CD14-positive monocyte (primary cell): ENCODE measurements around the gene RPEL1. TPM values are rescaled to one million over a fixed set of nuclear protein-coding genes. Genes with fewer than 3 reads are reported as not detected.

ENCODE experiments used
- DNase-seq, 3 donors: peaks; one replicate each; pipeline ENCODE4 v3.0.0-alpha.2; 2011 to 2022
- H2AFZ ChIP-seq: 2 replicates; pipeline ENCODE4 v1.6.0; 2012; ENCODE audit warnings: mild to moderate bottlenecking, low read depth, low read length, inconsistent platforms; ENCODE audit not compliant: insufficient read depth, poor library complexity, severe bottlenecking
- H3K27ac ChIP-seq, 2 donors: 1 replicate in 1 of 2; 2 replicates in 1 of 2; pipeline ENCODE4 v1.5.1; 2012 to 2013; ENCODE audit warnings: low read length in 2 of 2, control low read depth in 1 of 2, inconsistent platforms in 1 of 2, low read depth in 1 of 2, mild to moderate bottlenecking in 1 of 2
- H3K27me3 ChIP-seq, 2 donors: one replicate each; pipeline versions ENCODE4 v1.6.0 to v1.6.1; 2011 to 2013; ENCODE audit warnings: low read length in 2 of 2; ENCODE audit not compliant: control insufficient read depth in 2 of 2, insufficient read depth in 2 of 2
- H3K36me3 ChIP-seq, 2 donors: replicated peaks in 1 of 2; 1 replicate in 1 of 2; 2 replicates in 1 of 2; pipeline versions ENCODE4 v1.5.1 to v1.6.1; 2012 to 2013; ENCODE audit warnings: low read length in 2 of 2, control low read depth in 1 of 2, inconsistent platforms in 1 of 2, mild to moderate bottlenecking in 1 of 2; ENCODE audit not compliant: insufficient read depth in 2 of 2, control insufficient read depth in 1 of 2
- H3K4me1 ChIP-seq, 2 donors: 1 replicate in 1 of 2; 2 replicates in 1 of 2; pipeline versions ENCODE4 v1.5.1 to v1.6.1; 2012 to 2013; ENCODE audit warnings: low read length in 2 of 2, control low read depth in 1 of 2, inconsistent platforms in 1 of 2, mild to moderate bottlenecking in 1 of 2, moderate library complexity in 1 of 2; ENCODE audit not compliant: insufficient read depth in 2 of 2, control insufficient read depth in 1 of 2
- H3K4me2 ChIP-seq: replicated peaks from 2 replicates; pipeline ENCODE3; 2012; ENCODE audit warnings: low read length, moderate library complexity, mild to moderate bottlenecking; ENCODE audit not compliant: poor library complexity, severe bottlenecking; ENCODE audit errors: extremely low read depth
- H3K4me3 ChIP-seq, 3 experiments: fragments of 200-600 bp in 1 of 3; sonication (generic) in 1 of 3; replicated peaks in 1 of 3; 1 replicate in 2 of 3; 2 replicates in 1 of 3; pipeline ENCODE4 v1.5.1; 2011 to 2013; ENCODE audit warnings: low read length in 3 of 3, mild to moderate bottlenecking in 3 of 3, control low read depth in 2 of 3, low read depth in 2 of 3, inconsistent platforms in 1 of 3, moderate library complexity in 1 of 3
- H3K79me2 ChIP-seq: 2 replicates; pipeline ENCODE4 v1.6.0; 2012; ENCODE audit warnings: mild to moderate bottlenecking, control low read depth, inconsistent platforms, low read length, moderate library complexity; ENCODE audit not compliant: insufficient read depth
- H3K9ac ChIP-seq: 2 replicates; pipeline ENCODE4 v1.6.0; 2017; ENCODE audit warnings: low read length, mild to moderate bottlenecking; ENCODE audit not compliant: insufficient read depth, poor library complexity, severe bottlenecking
- H3K9me3 ChIP-seq, 2 donors: replicated peaks in 1 of 2; 1 replicate in 1 of 2; 2 replicates in 1 of 2; pipeline versions ENCODE4 v1.5.1 to v1.6.1; 2012 to 2013; ENCODE audit warnings: low read length in 2 of 2, control low read depth in 1 of 2; ENCODE audit not compliant: control insufficient read depth in 1 of 2, insufficient read depth in 1 of 2
- H4K20me1 ChIP-seq: 2 replicates; pipeline ENCODE4 v1.6.0; 2012; ENCODE audit warnings: mild to moderate bottlenecking, low read length, control low read depth, moderate library complexity; ENCODE audit not compliant: insufficient read depth
- H3K27ac Mint-ChIP-seq, 7 donors: one replicate each; pipeline ENCODE4 v1.8.0; 2020; ENCODE audit warnings: mild to moderate bottlenecking in 7 of 7, mixed read lengths in 7 of 7, moderate library complexity in 6 of 7, inconsistent platforms in 2 of 7
- H3K27me3 Mint-ChIP-seq, 3 donors: one replicate each; pipeline ENCODE4 v1.8.0; 2021 to 2022; ENCODE audit warnings: low read depth in 3 of 3, mild to moderate bottlenecking in 3 of 3, mixed read lengths in 3 of 3, moderate library complexity in 3 of 3, inconsistent platforms in 1 of 3
- H3K36me3 Mint-ChIP-seq, 2 donors: one replicate each; pipeline ENCODE4 v1.8.0; 2020; ENCODE audit warnings: mixed read lengths in 2 of 2, inconsistent platforms in 1 of 2, mild to moderate bottlenecking in 1 of 2
- H3K4me1 Mint-ChIP-seq: one replicate; pipeline ENCODE4 v1.8.0; 2020; ENCODE audit warnings: mild to moderate bottlenecking, mixed read lengths
- H3K4me3 Mint-ChIP-seq, 2 donors: one replicate each; pipeline ENCODE4 v1.8.0; 2020; ENCODE audit warnings: mild to moderate bottlenecking in 2 of 2, mixed read lengths in 2 of 2, moderate library complexity in 1 of 2
- H3K9me3 Mint-ChIP-seq, 7 donors: one replicate each; pipeline ENCODE4 v1.8.0; 2020 to 2022; ENCODE audit warnings: mixed read lengths in 7 of 7, mild to moderate bottlenecking in 6 of 7, moderate library complexity in 6 of 7, inconsistent platforms in 2 of 7
- CTCF ChIP-seq: fragments of 200-600 bp; IDR thresholded peaks from one replicate; pipeline ENCODE4 v1.8.0; 2022; ENCODE audit warnings: antibody characterized with exemption, mild to moderate bottlenecking
- WGBS: methylation state at CpG from one replicate; pipeline ENCODE4 v1.1.5; 2013; ENCODE audit warnings: missing lambda C conversion rate; ENCODE audit not compliant: insufficient coverage; 5-methylcytosine and 5-hydroxymethylcytosine counted together
- intact Hi-C, 2 donors: fragments of 100-400 bp; cut with micrococcal nuclease; formaldehyde crosslinking; loops; one replicate each; pipeline versions ENCODE4 v1.15.0 to v1.15.1; 2023
- polyA plus RNA-seq, 3 donors: library from polyadenylated mRNA; depleted of rRNA in 1 of 3; unstranded in 2 of 3; stranded (reverse) in 1 of 3; fragments of 300-500 nt in 2 of 3; fragments of >200 nt in 1 of 3; fragmentation: Illumina TruSeq in 2 of 3; gene quantifications; 1 replicate in 2 of 3; 2 replicates in 1 of 3; pipeline ENCODE4 v1.2.3, GENCODE V29; 2012 to 2021

The RPEL1 gene
- polyA plus RNA-seq, 3 donors, result not detected

DNA sequence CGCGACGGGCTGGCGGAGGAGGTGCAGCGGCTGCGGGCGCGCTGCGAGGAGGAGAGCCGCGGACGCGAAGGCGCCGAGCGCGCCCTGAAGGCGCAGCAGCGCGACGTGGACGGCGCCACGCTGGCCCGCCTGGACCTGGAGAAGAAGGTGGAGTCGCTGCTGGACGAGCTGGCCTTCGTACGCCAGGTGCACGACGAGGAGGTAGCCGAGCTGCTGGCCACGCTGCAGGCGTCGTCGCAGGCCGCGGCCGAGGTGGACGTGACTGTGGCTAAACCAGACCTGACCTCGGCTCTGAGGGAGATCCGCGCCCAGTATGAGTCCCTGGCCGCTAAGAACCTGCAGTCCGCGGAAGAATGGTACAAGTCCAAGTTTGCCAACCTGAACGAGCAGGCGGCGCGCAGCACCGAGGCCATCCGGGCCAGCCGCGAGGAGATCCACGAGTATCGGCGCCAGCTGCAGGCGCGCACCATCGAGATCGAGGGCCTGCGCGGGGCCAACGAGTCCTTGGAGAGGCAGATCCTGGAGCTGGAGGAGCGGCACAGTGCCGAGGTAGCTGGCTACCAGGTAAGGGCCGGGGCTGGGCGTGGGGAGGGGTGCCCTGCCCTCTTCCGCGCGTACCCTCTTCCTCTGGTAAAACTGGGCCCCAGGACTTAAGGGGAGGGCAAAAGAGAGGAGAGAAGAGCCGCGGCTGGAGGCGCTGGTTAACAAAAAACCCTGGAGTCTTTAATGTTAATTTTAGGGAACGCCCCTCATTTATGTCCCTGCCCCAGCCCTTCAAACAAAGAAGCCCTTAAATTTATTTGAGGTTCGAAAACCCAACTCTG is 32.2 kb downstream of the RPEL1 start:
- peak overlapping the region in 1 of 2 donors; percentile 67 for H3K4me3 Mint-ChIP-seq
- H3K27me3 ChIP-seq, result peaks cover 63 to 71% of the 10 kb centered on the region in 2 donors
- no peak overlapping the region for H3K27ac ChIP-seq
- H3K4me3 ChIP-seq, result no peak overlapping the region
- no peak overlapping the region for H2AFZ ChIP-seq
- H3K36me3 Mint-ChIP-seq, result peaks cover 0 to 8% of the 10 kb centered on the region in 2 donors
- H3K4me1 Mint-ChIP-seq, result peaks cover 18% of the 10 kb centered on the region
- no peak for DNase-seq
- H3K27me3 Mint-ChIP-seq, result peaks cover 69 to 79% (median 74%) of the 10 kb centered on the region in 3 donors
- no peak for TF ChIP-seq CTCF
- H3K36me3 ChIP-seq, result no peaks in the 10 kb centered on the region
- intact Hi-C loops, result no loop called here
- H3K4me1 ChIP-seq, result peaks cover 5 to 19% of the 10 kb centered on the region in 2 donors
- peaks cover 7 to 25% of the 10 kb centered on the region in 2 donors for H3K9me3 ChIP-seq
- WGBS, result 7% methylated on average over 67 of the region's 76 CpGs
- no peak overlapping the region for H3K27ac Mint-ChIP-seq
- peaks cover 0 to 29% (median 9%) of the 10 kb centered on the region in 7 donors for H3K9me3 Mint-ChIP-seq
- no peaks in the 10 kb centered on the region for H3K79me2 ChIP-seq
- H3K4me2 ChIP-seq, result peak overlapping the region; percentile 47
- H4K20me1 ChIP-seq, result no peaks in the 10 kb centered on the region
- H3K9ac ChIP-seq, result no peak overlapping the region

GRCh38 chr10:103278537-103278823 is 32.8 kb downstream of the RPEL1 start:
- peaks cover 0 to 8% of the 10 kb centered on the region in 2 donors for H3K36me3 Mint-ChIP-seq
- H3K4me3 Mint-ChIP-seq, result peak overlapping the region in 1 of 2 donors; percentile 67
- H3K9me3 ChIP-seq, result peaks cover 7 to 25% of the 10 kb centered on the region in 2 donors
- intact Hi-C loops, result no loop called here
- no peak for DNase-seq
- no peak overlapping the region for H3K27ac ChIP-seq
- H3K4me3 ChIP-seq, result no peak overlapping the region
- H3K36me3 ChIP-seq, result no peaks in the 10 kb centered on the region
- no peak overlapping the region for H3K27ac Mint-ChIP-seq
- WGBS, result 24% methylated on average over 8 of the region's 12 CpGs
- no peak overlapping the region for H3K9ac ChIP-seq
- no peak overlapping the region for H2AFZ ChIP-seq
- peaks cover 23% of the 10 kb centered on the region for H3K4me1 Mint-ChIP-seq
- no peaks in the 10 kb centered on the region for H4K20me1 ChIP-seq
- peaks cover 63 to 69% of the 10 kb centered on the region in 2 donors for H3K27me3 ChIP-seq
- TF ChIP-seq CTCF, result no peak
- H3K4me2 ChIP-seq, result no peak overlapping the region
- peaks cover 69 to 78% (median 74%) of the 10 kb centered on the region in 3 donors for H3K27me3 Mint-ChIP-seq
- no peaks in the 10 kb centered on the region for H3K79me2 ChIP-seq
- H3K9me3 Mint-ChIP-seq, result peaks cover 0 to 29% (median 9%) of the 10 kb centered on the region in 7 donors
- H3K4me1 ChIP-seq, result peaks cover 10 to 24% of the 10 kb centered on the region in 2 donors
